Cardiac muscle cell (in vitro differentiated cells and primary cell): Measurements from ENCODE around the gene STRN. TPM values are rescaled to one million over a fixed set of nuclear protein-coding genes. Genes with fewer than 3 reads are reported as not detected.

Experiments used
- DNase-seq, 2 donors: peaks; one replicate each; pipeline versions ENCODE4 v3.0.0 to v3.0.0-alpha.2; 2010 to 2017; ENCODE audit warnings: low read depth in 1 of 2, low spot score in 1 of 2
- H3K27ac ChIP-seq: fragments of 200-600 bp; sonication (generic); 2 replicates; pipeline ENCODE4 v1.5.1; 2016
- H3K27me3 ChIP-seq: fragments of 200-600 bp; sonication (generic); 2 replicates; pipeline ENCODE4 v1.6.0; 2016; ENCODE audit warnings: control low read depth
- H3K36me3 ChIP-seq: fragments of 200-600 bp; sonication (generic); 2 replicates; pipeline ENCODE4 v1.5.1; 2016; ENCODE audit warnings: control low read depth
- H3K4me1 ChIP-seq: fragments of 200-600 bp; sonication (generic); 2 replicates; pipeline ENCODE4 v1.8.1; 2017; ENCODE audit warnings: low read depth, mild to moderate bottlenecking, mixed run types
- H3K4me3 ChIP-seq: fragments of 200-600 bp; sonication (generic); 2 replicates; pipeline ENCODE4 v1.5.1; 2016; ENCODE audit warnings: mild to moderate bottlenecking
- H3K9me3 ChIP-seq: fragments of 200-600 bp; sonication (generic); 2 replicates; pipeline ENCODE4 v1.5.1; 2017; ENCODE audit warnings: low read depth, mild to moderate bottlenecking, control low read depth
- polyA plus RNA-seq: library from polyadenylated mRNA; unstranded; fragments of >200 nt; fragmentation: Nextera tagmentation; extraction: Ambion mirVana; gene quantifications from 2 replicates; pipeline ENCODE4 v1.2.1, GENCODE V29; 2016
- total RNA-seq: library from RNA; depleted of rRNA; stranded (reverse); fragments of >200 nt; gene quantifications from 2 replicates; pipeline ENCODE4 v1.2.3, GENCODE V29; 2016
- TF ChIP-seq, protein P1 (sequence below): IDR thresholded peaks from 2 replicates; pipeline ENCODE4 v1.5.1; 2012; ENCODE audit warnings: low read depth, mild to moderate bottlenecking, low read length

Gene STRN
- total and polyA plus RNA-seq, 2 experiments from 2014 or later: 11.4 to 19.5 TPM

DNA sequence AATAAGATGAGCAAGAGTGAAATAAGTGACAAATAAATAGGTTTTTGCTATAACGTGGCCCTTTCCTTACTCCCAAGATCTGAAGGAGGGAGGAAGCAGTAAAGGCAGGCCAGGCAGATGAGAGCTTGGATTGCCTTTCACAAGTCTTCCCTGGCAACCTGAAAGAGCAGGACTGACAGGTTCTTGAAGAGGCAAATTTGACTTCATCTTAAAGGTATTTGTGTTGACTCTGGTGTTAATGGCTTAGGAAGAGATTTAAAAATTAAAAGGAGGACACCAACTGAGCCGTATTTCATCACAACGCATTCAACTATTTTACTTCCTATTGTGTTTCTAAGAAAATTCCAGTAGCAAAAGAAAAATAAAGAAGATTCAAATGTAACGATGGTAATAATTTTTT, 3.2 kb downstream of the STRN start:
- DNase-seq: no peak

DNA sequence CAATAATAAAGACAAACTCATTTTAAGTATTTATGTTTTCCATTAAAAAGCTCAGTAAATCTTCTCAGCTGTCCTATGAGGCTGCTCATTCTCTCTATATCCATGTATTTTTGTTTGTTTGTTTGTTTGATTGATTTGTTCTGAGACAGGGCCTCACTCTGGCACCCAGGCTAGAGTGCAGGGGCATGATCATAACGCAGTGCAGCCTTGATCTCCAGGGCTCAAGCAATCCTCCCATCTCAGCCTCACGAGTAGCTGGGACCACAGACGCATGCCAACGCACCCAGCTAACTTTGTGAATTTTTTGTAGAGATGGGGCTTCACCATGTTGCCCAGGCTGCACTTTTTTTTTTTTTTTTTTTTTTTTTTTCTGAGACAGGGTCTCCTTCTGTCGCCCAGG, 5.6 kb downstream of the STRN start:
- Histone ChIP-seq H3K4me3 (no peak overlapping the region), H3K27ac (no peak overlapping the region), H3K4me1 (peaks cover 10% of the 10 kb centered on the region), H3K27me3 (no peaks in the 10 kb centered on the region), H3K9me3 (no peaks in the 10 kb centered on the region), H3K36me3 (no peaks in the 10 kb centered on the region)
- TF ChIP-seq, protein P1, sequence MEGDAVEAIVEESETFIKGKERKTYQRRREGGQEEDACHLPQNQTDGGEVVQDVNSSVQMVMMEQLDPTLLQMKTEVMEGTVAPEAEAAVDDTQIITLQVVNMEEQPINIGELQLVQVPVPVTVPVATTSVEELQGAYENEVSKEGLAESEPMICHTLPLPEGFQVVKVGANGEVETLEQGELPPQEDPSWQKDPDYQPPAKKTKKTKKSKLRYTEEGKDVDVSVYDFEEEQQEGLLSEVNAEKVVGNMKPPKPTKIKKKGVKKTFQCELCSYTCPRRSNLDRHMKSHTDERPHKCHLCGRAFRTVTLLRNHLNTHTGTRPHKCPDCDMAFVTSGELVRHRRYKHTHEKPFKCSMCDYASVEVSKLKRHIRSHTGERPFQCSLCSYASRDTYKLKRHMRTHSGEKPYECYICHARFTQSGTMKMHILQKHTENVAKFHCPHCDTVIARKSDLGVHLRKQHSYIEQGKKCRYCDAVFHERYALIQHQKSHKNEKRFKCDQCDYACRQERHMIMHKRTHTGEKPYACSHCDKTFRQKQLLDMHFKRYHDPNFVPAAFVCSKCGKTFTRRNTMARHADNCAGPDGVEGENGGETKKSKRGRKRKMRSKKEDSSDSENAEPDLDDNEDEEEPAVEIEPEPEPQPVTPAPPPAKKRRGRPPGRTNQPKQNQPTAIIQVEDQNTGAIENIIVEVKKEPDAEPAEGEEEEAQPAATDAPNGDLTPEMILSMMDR: no peak
- no peak for DNase-seq

More for the DNA sequence above, 3.2 kb downstream of the STRN start:
- no peaks in the 10 kb centered on the region for H3K36me3 ChIP-seq
- H3K9me3 ChIP-seq: no peaks in the 10 kb centered on the region
- H3K27ac ChIP-seq: no peak overlapping the region
- peaks cover 14% of the 10 kb centered on the region for H3K4me1 ChIP-seq
- H3K27me3 ChIP-seq: no peaks in the 10 kb centered on the region
- H3K4me3 ChIP-seq: no peak overlapping the region
- TF ChIP-seq, protein P1: no peak

DNA sequence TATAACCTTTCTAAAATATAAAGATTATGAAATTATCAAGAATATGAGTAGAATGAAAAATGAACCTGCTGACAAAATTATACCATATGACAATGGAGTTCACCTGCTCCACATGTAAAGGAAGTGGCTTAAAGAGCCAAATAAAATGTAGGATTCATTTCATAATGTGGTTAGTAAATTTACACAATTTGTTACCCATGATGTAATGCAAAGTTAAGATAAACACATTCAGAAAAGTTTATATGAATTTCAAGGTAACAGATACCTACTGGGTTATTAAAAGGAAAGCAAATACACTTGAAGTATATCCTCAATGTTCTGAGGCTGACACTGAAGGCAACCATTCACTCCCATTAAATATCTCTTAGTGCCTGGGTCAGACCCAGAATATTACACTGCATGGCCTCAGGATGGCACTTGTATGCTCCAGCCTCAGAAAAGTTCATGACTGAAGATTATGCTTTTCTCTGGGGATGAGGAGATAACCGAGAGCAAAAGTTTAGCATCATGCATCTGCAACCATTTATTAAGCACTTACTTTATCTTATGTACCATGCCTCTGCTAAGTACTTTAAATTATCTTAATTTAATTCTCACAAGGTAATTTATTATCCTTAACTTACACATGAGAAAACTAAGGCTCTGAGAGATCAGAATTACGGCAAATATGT, 6.2 kb downstream of the STRN start:
- DNase-seq: no peak
- Histone ChIP-seq H3K4me3 (no peak overlapping the region), H3K36me3 (no peaks in the 10 kb centered on the region), H3K9me3 (no peaks in the 10 kb centered on the region), H3K27me3 (no peaks in the 10 kb centered on the region), H3K4me1 (peaks cover 10% of the 10 kb centered on the region), H3K27ac (no peak overlapping the region)
- TF ChIP-seq, protein P1: no peak

DNA sequence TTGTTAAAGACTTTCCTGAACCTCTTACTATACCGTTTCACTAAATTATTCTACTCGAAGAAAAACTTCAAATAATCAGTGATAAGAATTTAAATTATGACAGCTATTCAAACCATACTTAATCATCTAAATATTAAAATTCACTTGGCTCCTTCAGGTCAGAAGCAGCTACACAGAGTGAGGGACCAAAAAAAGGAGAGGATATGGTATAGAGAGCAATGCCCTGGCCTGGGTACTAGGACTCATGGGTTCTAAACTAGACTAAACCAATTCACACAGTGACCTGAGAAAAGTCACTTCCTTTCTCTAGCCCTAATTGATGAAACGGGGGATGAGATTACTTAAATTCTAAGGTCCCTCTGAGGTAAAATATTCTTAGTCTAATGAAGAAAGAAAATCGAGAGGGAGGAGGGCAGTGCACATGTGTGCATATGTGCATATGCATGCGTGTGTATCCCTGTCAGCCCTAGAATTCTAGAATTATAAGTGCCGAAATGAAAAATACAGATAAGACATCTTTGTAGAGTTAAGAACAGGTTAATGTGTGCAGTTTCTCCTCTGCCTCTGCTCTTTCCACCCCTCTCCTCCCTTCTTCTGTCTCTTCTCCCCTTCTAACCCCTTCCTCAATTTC, 11.2 kb downstream of the STRN start:
- Histone ChIP-seq H3K27me3 (no peaks in the 10 kb centered on the region), H3K27ac (no peak overlapping the region), H3K36me3 (no peaks in the 10 kb centered on the region), H3K4me1 (peaks cover 5% of the 10 kb centered on the region), H3K4me3 (no peak overlapping the region), H3K9me3 (no peaks in the 10 kb centered on the region)
- TF ChIP-seq, protein P1: no peak
- DNase-seq: no peak

DNA sequence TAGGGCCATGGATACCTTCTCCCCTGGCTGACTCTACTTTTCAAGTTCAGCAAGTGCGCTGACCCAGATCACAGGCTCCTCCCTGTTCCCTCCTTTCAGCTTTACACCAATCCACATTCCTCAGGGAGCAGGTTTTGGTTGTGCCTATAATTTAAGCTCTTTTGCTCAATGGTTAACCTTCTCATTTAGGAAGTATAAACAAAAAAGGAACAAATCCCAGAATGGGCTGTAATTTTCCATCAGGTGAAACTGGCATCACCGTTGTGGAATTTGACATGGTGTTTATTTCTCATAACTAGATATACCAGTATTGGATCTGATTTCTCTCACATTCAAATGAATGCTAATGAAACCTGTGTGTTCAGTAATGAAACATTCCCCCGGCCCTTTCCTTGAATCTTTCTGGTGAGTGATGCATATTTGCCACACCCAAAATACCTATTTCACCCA, 13.6 kb downstream of the STRN start:
- Histone ChIP-seq H3K4me1 (peaks cover 5% of the 10 kb centered on the region), H3K9me3 (no peaks in the 10 kb centered on the region), H3K36me3 (no peaks in the 10 kb centered on the region), H3K27me3 (no peaks in the 10 kb centered on the region), H3K4me3 (no peak overlapping the region), H3K27ac (no peak overlapping the region)
- no peak for DNase-seq
- TF ChIP-seq, protein P1: no peak
